Ammon's horn (tissue), 1 donor: Measurements from ENCODE around the gene OSBPL9.

Experiments
- DNase-seq: peaks from one replicate; pipeline ENCODE4 v3.0.0-alpha.2; 2016; ENCODE audit warnings: low spot score

Gene OSBPL9

GRCh38 chr1:51616903-51617708 is at the start of gene OSBPL9:
Gene OSBPL9 (plus strand): TSS chr1:51617092. CDS start chr1:51617111, 19 bp downstream.
- peak; percentile 96 for DNase-seq

DNA sequence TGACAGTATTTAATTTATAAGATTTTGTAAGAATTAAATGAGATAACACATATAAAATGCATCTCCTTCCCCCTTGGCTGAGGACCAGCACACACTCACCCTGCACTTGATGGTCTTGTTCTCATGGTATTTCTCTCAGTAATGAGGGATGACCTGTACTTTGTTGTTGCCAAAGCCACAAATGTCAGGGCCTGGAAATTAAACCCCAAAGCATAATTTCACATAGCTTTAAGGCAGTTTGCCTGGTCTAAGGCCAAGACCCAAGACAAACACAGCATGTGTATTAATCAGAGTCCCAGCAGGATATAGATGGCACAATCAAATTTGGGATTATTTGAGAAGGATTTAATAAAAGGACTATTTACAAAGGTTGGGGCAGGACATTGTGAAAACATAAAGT is 49.2 kb upstream of the OSBPL9 start:
- DNase-seq = no peak

DNA sequence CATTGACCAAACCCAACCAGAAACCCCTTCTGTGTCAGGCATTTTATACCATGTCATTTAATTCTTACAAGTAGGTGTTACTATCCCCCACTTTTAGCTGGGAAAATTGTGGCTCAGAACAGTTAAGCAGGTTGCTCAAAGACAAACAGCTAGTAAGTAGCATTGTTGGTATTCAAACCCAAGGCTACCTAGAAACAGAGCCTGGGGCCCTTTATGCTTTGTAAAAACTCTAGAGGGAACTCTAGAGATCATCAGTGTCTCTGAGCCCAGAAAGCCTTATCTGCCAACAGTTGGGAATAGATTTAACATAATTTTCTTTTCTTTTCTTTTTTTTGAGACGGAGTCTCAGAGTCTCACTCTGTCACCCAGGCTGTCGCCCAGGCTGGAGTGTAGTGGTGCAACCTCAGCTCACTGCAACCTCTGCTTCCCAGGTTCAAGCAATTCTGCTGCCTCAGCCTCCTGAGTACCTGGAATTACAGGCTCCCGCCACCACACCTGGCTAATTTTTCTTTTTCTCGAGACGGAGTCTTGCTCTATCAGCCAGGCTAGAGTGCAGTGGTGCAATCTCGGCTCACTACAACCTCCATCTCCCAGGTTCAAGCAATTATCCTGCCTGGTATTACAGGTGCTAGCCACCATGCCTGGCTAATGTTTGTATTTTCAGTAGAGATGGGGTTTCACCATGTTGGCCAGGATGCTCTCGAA is 48.5 kb upstream of the OSBPL9 start:
- DNase-seq = no peak

DNA sequence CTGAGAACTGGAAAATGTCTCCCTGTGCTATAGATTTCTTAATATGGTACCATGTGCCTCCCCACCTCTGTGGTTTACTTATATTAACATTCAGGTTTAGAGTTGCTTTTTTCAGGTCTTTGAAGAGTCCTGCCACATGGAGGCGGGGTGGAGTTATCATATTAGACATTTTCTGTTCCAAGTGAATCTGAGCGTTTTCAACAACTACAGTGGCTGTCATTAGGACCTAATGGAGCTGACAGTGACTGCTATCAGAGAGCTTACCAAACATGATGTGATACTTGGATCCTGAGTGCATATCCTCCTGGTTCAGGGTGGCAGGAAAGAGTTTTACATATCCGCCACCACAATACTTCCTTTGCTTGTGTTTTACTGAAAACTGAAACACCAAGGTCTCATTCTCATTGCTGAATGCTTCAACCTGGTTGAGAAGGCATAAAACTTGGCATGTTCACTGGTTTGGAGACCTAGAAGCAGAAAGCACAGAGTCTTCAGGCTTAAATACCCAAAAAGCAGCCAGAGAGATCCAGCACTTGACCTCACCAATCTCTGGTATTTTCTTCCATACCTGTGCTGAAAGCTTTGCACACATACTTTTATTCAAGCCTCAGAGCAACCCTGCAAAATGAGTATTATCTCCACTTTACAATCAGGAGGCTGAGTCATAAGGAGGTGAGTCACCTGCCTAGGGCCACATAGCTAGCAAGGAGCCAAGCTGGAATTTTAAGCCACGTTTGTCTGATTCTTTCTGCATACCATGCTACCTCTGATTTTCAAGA is 47.4 kb upstream of the OSBPL9 start:
- peak; percentile 18 for DNase-seq

DNA sequence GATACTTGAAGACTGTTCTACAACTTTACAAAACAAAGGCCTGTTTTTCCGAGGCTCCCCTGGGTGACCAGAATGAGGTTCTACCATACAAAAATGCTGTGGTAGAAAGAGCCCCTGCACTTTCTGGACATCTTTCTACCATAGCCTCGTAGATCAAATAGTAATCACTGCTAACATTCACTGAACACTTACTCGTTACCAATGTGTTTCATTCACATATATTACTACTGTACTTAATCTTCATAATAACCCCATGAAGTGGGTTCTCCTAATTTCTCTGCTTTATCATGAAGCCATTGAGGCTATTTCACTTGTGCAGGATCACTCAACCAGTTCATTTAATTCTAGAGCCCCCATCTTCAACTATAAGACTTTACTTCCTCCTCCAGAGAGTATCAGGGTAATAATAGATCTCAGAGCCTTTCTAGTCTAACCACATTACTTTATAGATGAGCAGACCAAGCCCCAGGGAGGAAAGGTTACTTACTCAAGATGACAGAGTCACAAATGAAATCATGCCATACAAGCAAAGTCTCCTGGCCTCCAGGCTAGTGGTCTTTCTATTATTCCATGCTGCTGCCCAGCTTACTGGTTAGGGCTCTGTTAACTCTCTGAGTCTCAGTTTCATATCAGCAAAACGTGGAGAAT is 46.7 kb upstream of the OSBPL9 start:
- DNase-seq = no peak

- no peak for DNase-seq
Measured at GRCh38 chr1:51572365-51572764, 44.5 kb upstream of the OSBPL9 start.

- DNase-seq = peak; percentile 71
Measured at GRCh38 chr1:51574796-51575195, 42.1 kb upstream of the OSBPL9 start.

DNA sequence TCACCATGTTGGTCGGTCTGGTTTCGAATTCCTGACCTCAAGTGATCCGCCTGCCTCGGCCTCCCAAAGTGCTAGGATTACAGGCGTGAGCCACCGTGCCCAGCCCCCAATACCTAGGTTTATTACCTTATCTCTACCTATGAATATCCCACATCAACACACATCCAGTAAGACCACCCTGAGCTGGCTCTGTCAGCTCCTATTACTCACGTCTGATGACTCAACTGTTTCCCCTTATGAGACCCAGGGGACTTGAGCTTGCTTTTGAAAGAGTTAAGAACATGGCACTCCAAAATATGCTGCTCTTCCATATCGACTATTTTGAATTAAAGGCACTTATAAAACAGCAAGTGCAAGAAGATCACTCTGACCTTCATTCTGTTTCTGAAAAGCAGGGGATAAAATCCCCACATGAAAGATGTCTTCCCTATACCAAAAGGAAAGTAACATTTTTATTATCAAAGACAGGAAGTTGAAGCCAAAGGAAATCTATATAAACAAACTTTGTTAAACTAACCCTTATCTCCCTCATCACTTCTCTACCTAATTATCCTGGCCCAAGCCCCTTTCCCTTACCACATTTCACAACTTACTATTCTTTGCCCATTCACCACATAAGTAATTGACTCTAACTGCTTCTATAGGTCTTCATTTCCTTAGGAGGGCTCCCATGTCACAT is 41.3 kb upstream of the OSBPL9 start:
- DNase-seq = no peak

DNA sequence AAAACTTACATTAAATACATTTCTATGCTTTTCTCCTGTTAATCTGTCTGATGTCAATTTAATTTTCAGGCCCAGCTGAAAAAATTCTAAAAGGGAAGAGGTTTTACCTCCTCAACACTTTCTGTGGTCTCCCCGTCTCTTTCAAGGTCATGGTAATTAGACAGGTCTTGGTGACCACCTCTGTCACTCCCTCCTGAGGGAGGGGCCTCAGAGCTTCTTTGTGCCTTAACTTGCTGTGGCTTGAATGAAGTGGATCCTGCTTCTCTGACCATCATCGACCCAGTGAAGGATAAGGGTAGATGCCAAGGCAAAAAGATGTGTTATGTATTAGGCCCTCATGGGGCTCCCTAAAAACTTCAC is 40.8 kb upstream of the OSBPL9 start:
- no peak for DNase-seq

- no peak for DNase-seq
Measured at GRCh38 chr1:51576923-51577322, 40.0 kb upstream of the OSBPL9 start.

DNA sequence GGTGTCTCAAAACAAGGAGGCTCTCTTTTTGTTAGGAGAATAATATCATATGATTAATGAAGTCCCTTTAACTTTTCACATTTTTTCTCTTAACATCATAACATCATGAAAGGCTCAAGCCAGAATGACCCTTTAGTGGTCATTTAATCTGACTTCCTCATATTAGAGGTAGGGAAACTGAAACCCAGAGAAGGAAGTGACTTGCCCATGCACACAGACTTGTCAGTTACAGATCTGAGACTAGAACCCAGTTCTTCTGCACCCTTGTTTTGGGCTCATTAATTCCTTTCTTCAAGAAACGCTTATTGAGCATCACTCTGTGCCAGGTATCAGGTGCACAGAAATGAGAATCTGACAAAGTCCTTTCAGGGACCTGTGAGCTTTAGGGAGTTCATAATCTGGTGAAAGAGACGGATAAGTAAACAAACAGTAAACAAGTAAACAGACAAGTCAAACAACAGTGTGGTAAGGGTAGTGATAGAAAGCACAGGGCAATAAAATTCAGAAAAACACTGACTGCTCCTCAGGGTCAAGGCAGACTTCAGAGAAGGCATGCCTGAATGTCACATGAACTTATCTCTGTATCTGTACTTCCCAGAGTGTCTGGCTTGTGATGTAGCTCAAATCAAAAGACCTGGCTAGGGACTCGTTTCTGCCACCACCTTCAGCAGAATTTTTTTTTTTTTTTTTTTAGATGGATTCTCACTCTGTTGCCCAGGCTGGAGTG is 38.3 kb upstream of the OSBPL9 start:
- peak; percentile 24 for DNase-seq

- DNase-seq = no peak
Measured at GRCh38 chr1:51581238-51581637, 35.7 kb upstream of the OSBPL9 start.

- peak; percentile 95 for DNase-seq
Measured at GRCh38 chr1:51583532-51583931, 33.4 kb upstream of the OSBPL9 start.

- DNase-seq = no peak
Measured at GRCh38 chr1:51584021-51584420, 32.9 kb upstream of the OSBPL9 start.

DNA sequence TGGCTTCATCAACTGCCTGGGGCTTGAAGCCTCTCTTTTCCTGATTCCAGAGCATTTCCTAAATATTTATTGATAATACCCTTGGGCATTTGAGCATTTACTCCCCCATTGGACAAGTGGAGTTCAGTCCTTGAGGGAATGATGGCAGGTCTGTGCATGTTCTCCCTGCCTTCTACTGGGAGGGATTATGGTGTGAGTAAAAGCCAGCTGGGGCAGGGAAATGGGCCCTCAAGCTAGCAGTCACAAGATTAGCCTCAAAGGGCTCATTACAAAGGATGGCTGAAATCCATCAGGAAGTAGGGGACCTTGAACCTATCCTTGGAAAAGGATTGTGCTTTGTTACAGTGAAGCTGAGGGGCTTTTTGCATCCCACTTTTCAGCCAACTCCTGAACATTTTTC is 24.2 kb upstream of the OSBPL9 start:
- DNase-seq = no peak

GRCh38 chr1:51594716-51595115 is 22.2 kb upstream of the OSBPL9 start:
- DNase-seq = no peak

- DNase-seq = no peak
Measured at GRCh38 chr1:51600529-51600928, 16.4 kb upstream of the OSBPL9 start.

DNA sequence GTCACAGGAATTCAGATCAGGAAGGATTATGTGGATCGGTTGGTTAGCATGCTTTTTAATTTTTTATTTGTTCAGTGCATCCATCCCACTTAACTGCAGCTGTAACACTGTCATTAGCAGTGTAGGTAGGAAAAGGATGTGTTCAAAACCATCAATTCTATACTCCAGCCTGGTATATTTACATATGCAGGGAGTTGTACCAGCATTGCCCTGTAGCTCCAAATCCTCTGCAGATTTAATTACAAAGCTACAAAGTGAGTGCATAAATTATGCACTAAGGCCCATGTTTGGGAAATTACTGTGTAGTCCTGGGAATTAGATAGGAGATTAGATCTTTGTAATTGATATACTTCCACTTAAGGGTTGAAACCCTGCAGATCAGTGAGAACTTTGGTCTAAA is 15.9 kb upstream of the OSBPL9 start:
- no peak for DNase-seq

DNA sequence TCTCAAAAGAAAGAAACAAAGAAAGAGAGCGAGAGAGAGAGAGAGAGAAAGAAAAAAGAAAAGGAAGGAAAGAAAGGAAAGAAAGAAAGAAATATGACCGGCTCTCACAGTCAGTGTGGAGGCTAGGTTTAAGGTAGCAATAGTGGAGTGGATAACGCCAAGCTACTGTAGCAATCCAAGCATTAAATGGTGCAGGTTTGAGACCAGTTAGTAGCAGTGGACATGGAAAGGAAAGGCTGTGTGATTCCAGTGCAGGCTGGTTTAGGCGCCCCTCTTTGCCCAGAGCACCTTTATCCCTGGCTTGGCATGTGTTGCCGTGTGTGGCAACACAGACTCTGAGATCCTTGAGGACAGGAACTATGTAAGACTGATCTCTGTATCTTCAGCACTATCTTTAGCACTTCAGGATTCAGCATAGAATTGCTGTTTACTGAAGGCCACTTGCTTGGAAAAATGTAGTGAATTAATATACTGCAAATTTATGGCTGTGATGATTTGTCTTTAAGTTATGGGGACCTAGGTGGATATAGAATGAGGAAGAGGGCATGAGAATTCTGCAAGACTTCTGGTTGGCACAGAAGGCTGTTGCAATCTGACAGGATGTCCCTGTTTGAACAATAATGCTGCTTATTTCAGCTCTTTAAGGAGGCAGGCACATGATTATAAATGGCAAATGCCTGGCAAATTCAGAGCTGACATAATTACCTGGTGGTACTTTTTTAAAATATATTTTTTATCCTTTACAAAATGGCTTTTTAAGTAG is 10.8 kb upstream of the OSBPL9 start:
- DNase-seq = no peak

DNA sequence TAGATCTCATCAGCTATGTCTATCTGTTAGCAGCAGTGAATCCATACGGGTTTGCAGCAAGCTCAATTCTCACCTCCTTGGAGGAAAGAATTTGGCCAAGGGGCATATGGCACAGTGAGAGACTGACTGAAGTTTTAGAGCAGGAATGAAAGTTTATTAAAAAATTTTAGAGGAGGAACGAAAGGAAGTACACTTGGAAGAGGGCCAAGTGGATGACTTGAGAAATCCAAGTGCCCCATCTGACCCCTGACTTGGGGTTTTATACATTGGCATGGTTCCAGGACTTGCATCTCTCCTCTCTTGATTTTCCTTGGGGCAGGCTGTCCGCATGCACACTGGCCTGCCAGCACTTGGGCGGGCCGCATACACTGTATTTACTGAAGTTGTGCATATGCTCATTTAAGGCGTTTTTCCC is 9.2 kb upstream of the OSBPL9 start:
- DNase-seq = no peak
